IMR-90 (cell line): ENCODE measurements around the gene GZMA. TPM values are rescaled to one million over a fixed set of nuclear protein-coding genes. Genes with fewer than 3 reads are reported as not detected.

Experiments used
- ATAC-seq: fragments of 200-7000 bp; cut with Tn5 transposase; 2 replicates; pipeline ENCODE4 v1.9.1; 2020; ENCODE audit warnings: low read depth, mild to moderate bottlenecking, moderate library complexity
- BruUV-seq: library from RNA; stranded (reverse); fragments of 400-500 nt; replicated peaks from 2 replicates; lab custom pipeline; 2021; lab: Mats Ljungman, UMichigan
- CTCF ChIA-PET: fragments of 300-600 bp; formaldehyde crosslinking; extraction: SDS; loops from one replicate; lab custom pipeline; 2021; ENCODE audit warnings: antibody characterized with exemption; lab: Yijun Ruan, JAX
- POLR2A ChIA-PET: fragments of 300-600 bp; sonication (Branson Sonifier 250); formaldehyde crosslinking; loops from one replicate; lab custom pipeline; 2022; ENCODE audit warnings: antibody characterized with exemption; ENCODE audit not compliant: unreplicated experiment; lab: Charles Lee
- DNase-seq: peaks from one replicate; pipeline ENCODE4 v3.0.0; 2013
- H2AFZ ChIP-seq: replicated peaks from 2 replicates; pipeline ENCODE3; 2013; ENCODE audit warnings: low read length, mild to moderate bottlenecking; ENCODE audit not compliant: poor library complexity
- H2AK5ac ChIP-seq: 2 replicates; pipeline ENCODE4 v1.6.1; 2013; ENCODE audit warnings: low read depth, low read length, inconsistent platforms
- H2AK9ac ChIP-seq: replicated peaks from 2 replicates; pipeline ENCODE3; 2013; ENCODE audit warnings: mild to moderate bottlenecking, low read depth, low read length, moderate library complexity; ENCODE audit not compliant: poor library complexity
- H2BK120ac ChIP-seq: 2 replicates; pipeline ENCODE4 v1.6.1; 2013; ENCODE audit warnings: low read depth, low read length, inconsistent platforms
- H2BK15ac ChIP-seq: 3 replicates; pipeline ENCODE4 v1.6.1; 2013; ENCODE audit warnings: low read depth, low read length, inconsistent platforms
- H2BK20ac ChIP-seq: 2 replicates; pipeline ENCODE4 v1.6.1; 2013; ENCODE audit warnings: low read depth, mild to moderate bottlenecking, inconsistent platforms, low read length, moderate library complexity
- H2BK5ac ChIP-seq: 2 replicates; pipeline ENCODE4 v1.6.1; 2013; ENCODE audit warnings: mild to moderate bottlenecking, low read depth, low read length, inconsistent platforms; ENCODE audit not compliant: poor library complexity, severe bottlenecking
- H3K14ac ChIP-seq: replicated peaks from 2 replicates; pipeline ENCODE4 v1.6.1; 2013; ENCODE audit warnings: low read depth, low read length, inconsistent platforms
- H3K18ac ChIP-seq: 2 replicates; pipeline ENCODE4 v1.6.1; 2013; ENCODE audit warnings: low read depth, low read length, control low read depth
- H3K23ac ChIP-seq: 2 replicates; pipeline ENCODE4 v1.6.1; 2013; ENCODE audit warnings: low read depth, low read length, inconsistent platforms
- H3K27ac ChIP-seq: 2 replicates; pipeline ENCODE4 v1.5.1; 2013; ENCODE audit warnings: mild to moderate bottlenecking, control low read depth, low read length; ENCODE audit not compliant: insufficient read depth
- H3K27me3 ChIP-seq: 2 replicates; pipeline ENCODE4 v1.6.1; 2013; ENCODE audit warnings: low read length; ENCODE audit not compliant: control insufficient read depth, insufficient read depth
- H3K36me3 ChIP-seq: 2 replicates; pipeline ENCODE4 v1.6.1; 2013; ENCODE audit warnings: low read length, mixed read lengths; ENCODE audit not compliant: control insufficient read depth, insufficient read depth
- H3K4ac ChIP-seq: 2 replicates; pipeline ENCODE4 v1.6.1; 2013; ENCODE audit warnings: low read depth, low read length, inconsistent platforms
- H3K4me1 ChIP-seq: 2 replicates; pipeline ENCODE4 v1.6.1; 2013; ENCODE audit warnings: low read length, mixed read lengths; ENCODE audit not compliant: control insufficient read depth, insufficient read depth
- H3K4me2 ChIP-seq: 2 replicates; pipeline ENCODE4 v1.6.1; 2013; ENCODE audit warnings: low read depth, mild to moderate bottlenecking, control low read depth, low read length, moderate library complexity
- H3K4me3 ChIP-seq: 2 replicates; pipeline ENCODE4 v1.5.1; 2013; ENCODE audit warnings: low read depth, mild to moderate bottlenecking, control low read depth, low read length, moderate library complexity; ENCODE audit not compliant: insufficient read depth
- H3K56ac ChIP-seq: 2 replicates; pipeline ENCODE4 v1.6.1; 2013; ENCODE audit warnings: low read length, inconsistent platforms; ENCODE audit not compliant: insufficient read depth; ENCODE audit errors: extremely low read depth
- H3K79me1 ChIP-seq, 2 experiments: 2 replicates each; pipeline ENCODE4 v1.6.1; 2013; ENCODE audit warnings: low read length in 2 of 2, inconsistent platforms in 1 of 2, low read depth in 1 of 2
- H3K9ac ChIP-seq: 2 replicates; pipeline ENCODE4 v1.6.1; 2013; ENCODE audit warnings: low read depth, low read length, control low read depth
- H3K9me1 ChIP-seq: 2 replicates; pipeline ENCODE4 v1.6.1; 2013; ENCODE audit warnings: low read length, inconsistent platforms; ENCODE audit not compliant: insufficient read depth
- H3K9me3 ChIP-seq: 2 replicates; pipeline ENCODE4 v1.6.1; 2013; ENCODE audit warnings: low read length; ENCODE audit not compliant: control insufficient read depth, insufficient read depth
- H4K20me1 ChIP-seq: 2 replicates; pipeline ENCODE4 v1.6.1; 2013; ENCODE audit warnings: low read length, inconsistent platforms; ENCODE audit not compliant: insufficient read depth
- H4K5ac ChIP-seq: 2 replicates; pipeline ENCODE4 v1.6.1; 2013; ENCODE audit warnings: mild to moderate bottlenecking, low read depth, low read length, control low read depth
- H4K8ac ChIP-seq, 2 experiments: 2 replicates each; pipeline ENCODE4 v1.6.1; 2013; ENCODE audit warnings: low read depth in 2 of 2, low read length in 2 of 2, control low read depth in 1 of 2, inconsistent platforms in 1 of 2
- H4K91ac ChIP-seq: 2 replicates; pipeline ENCODE4 v1.6.1; 2013; ENCODE audit warnings: low read depth, low read length, inconsistent platforms; ENCODE audit not compliant: insufficient read depth
- BHLHE40 ChIP-seq: fragments of 150-350 bp; IDR thresholded peaks from 2 replicates; pipeline ENCODE4 v1.6.1; 2016; ENCODE audit warnings: mild to moderate bottlenecking, low read depth, low read length
- CEBPB ChIP-seq: IDR thresholded peaks from 2 replicates; pipeline ENCODE4 v1.6.1; 2012; ENCODE audit warnings: low read depth, low read length, improper control_type of control experiment
- CHD1 ChIP-seq: IDR thresholded peaks from 2 replicates; pipeline ENCODE4 v1.6.1; 2012; ENCODE audit warnings: low read depth, low read length, improper control_type of control experiment
- FOS ChIP-seq: fragments of 150-350 bp; IDR thresholded peaks from 2 replicates; pipeline ENCODE4 v1.6.1; 2016; ENCODE audit warnings: low read depth, low read length
- MAFK ChIP-seq: IDR thresholded peaks from 2 replicates; pipeline ENCODE4 v1.6.1; 2012; ENCODE audit warnings: low read depth, low read length, improper control_type of control experiment
- MAZ ChIP-seq: IDR thresholded peaks from 2 replicates; pipeline ENCODE4 v1.6.1; 2012; ENCODE audit warnings: low read depth, mild to moderate bottlenecking, low read length, improper control_type of control experiment, moderate library complexity, borderline replicate concordance
- MXI1 ChIP-seq: IDR thresholded peaks from 2 replicates; pipeline ENCODE4 v1.6.1; 2012; ENCODE audit warnings: low read depth, mild to moderate bottlenecking, low read length, moderate library complexity, borderline replicate concordance
- NFE2L2 ChIP-seq: fragments of 150-350 bp; IDR thresholded peaks from 2 replicates; pipeline ENCODE4 v1.6.1; 2016; ENCODE audit warnings: low read depth, mild to moderate bottlenecking, low read length
- POLR2A ChIP-seq: IDR thresholded peaks from 2 replicates; pipeline ENCODE4 v1.6.1; 2012; ENCODE audit warnings: mild to moderate bottlenecking, low read depth, low read length
- RAD21 ChIP-seq: IDR thresholded peaks from 2 replicates; pipeline ENCODE4 v1.6.1; 2012; ENCODE audit warnings: low read length, improper control_type of control experiment
- RCOR1 ChIP-seq: IDR thresholded peaks from 2 replicates; pipeline ENCODE4 v1.6.1; 2012; ENCODE audit warnings: mild to moderate bottlenecking, low read length, improper control_type of control experiment; ENCODE audit not compliant: insufficient replicate concordance
- RFX5 ChIP-seq: IDR thresholded peaks from 2 replicates; pipeline ENCODE4 v1.8.0; 2012; ENCODE audit warnings: low read depth, mild to moderate bottlenecking, low read length, moderate library complexity
- SMC3 ChIP-seq: fragments of 150-350 bp; IDR thresholded peaks from 2 replicates; pipeline ENCODE4 v1.6.1; 2016; ENCODE audit warnings: low read depth, mild to moderate bottlenecking, antibody characterized with exemption, low read length, moderate library complexity
- WGBS, 2 experiments: methylation state at CpG; one replicate each; pipeline versions ENCODE4 v1.1.5 to v1.1.7; 2013; ENCODE audit warnings: missing lambda C conversion rate in 2 of 2; ENCODE audit not compliant: insufficient read length in 1 of 2; ENCODE audit errors: extremely low coverage in 2 of 2; 5-methylcytosine and 5-hydroxymethylcytosine counted together
- dilution Hi-C: fragments of 300-500 bp; cut with HindIII; formaldehyde crosslinking; loops from one replicate; pipeline ENCODE4 v1.14.3; 2018; ENCODE audit warnings: low sequenced_read_pairs; ENCODE audit not compliant: unreplicated experiment
- in situ Hi-C: fragments of 300-500 bp; cut with MboI; formaldehyde crosslinking; loops from 3 replicates; pipeline ENCODE4 v1.14.3; 2019; ENCODE audit warnings: low sequenced_read_pairs, inconsistent platforms, mixed read lengths
- intact Hi-C: fragments of 100-400 bp; cut with micrococcal nuclease; formaldehyde crosslinking; loops from 2 replicates; pipeline ENCODE4 v1.10.0; 2022
- polyA plus RNA-seq, 3 experiments: library from polyadenylated mRNA; depleted of rRNA; stranded (reverse); fragments of >200 nt; gene quantifications; 2 replicates each; pipeline ENCODE4 v1.2.3, GENCODE V29; 2012; ENCODE audit warnings: low replicate concordance in 1 of 3
- total RNA-seq: library from RNA; depleted of rRNA; stranded (reverse); fragments of >200 nt; gene quantifications from 2 replicates; pipeline ENCODE4 v1.2.3, GENCODE V29; 2012
- TF ChIP-seq, protein P1 (sequence below): conservative IDR thresholded peaks from 2 replicates; pipeline ENCODE4 v1.5.1; 2012; ENCODE audit warnings: mild to moderate bottlenecking, low read depth, low read length, improper control_type of control experiment
- TF ChIP-seq, protein P2 (sequence below): fragments of 150-350 bp; IDR thresholded peaks from 2 replicates; pipeline ENCODE4 v1.6.1; 2016; ENCODE audit warnings: low read depth, mild to moderate bottlenecking, low read length, moderate library complexity, borderline replicate concordance
- TF ChIP-seq, protein P3 (sequence below): fragments of 150-350 bp; IDR thresholded peaks from 2 replicates; pipeline ENCODE4 v1.6.1; 2017; ENCODE audit warnings: mild to moderate bottlenecking, antibody characterized with exemption, low read length, low read depth

The GZMA gene
- total and polyA plus RNA-seq, 2 of the 4 experiments (the other 2 are of a cell fraction): not detected

DNA sequence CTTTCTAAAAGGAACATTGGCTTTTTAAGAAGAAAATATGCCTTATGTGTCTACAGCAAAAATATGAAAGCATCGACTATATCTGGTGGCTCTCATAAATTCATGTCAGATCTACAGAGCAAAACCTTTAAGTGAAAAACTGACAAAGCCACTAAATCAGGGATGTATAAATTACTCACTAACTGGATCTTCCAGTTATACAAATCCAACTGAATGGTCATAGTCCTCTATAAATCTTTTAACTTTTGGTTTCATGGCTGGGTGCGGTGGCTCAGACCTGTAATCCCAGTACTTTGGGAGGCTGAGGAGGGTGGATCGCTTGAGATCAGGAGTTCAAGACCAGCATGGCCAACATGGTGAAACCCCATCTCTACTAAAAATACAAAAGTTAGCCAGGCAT is 29.2 kb upstream of the GZMA start:
- no peak overlapping the region for H2BK20ac ChIP-seq
- no peak overlapping the region for H3K4me3 ChIP-seq
- POLR2A ChIA-PET: no interaction called here
- TF ChIP-seq, protein P1, sequence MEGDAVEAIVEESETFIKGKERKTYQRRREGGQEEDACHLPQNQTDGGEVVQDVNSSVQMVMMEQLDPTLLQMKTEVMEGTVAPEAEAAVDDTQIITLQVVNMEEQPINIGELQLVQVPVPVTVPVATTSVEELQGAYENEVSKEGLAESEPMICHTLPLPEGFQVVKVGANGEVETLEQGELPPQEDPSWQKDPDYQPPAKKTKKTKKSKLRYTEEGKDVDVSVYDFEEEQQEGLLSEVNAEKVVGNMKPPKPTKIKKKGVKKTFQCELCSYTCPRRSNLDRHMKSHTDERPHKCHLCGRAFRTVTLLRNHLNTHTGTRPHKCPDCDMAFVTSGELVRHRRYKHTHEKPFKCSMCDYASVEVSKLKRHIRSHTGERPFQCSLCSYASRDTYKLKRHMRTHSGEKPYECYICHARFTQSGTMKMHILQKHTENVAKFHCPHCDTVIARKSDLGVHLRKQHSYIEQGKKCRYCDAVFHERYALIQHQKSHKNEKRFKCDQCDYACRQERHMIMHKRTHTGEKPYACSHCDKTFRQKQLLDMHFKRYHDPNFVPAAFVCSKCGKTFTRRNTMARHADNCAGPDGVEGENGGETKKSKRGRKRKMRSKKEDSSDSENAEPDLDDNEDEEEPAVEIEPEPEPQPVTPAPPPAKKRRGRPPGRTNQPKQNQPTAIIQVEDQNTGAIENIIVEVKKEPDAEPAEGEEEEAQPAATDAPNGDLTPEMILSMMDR: no peak
- TF ChIP-seq CEBPB: no peak
- TF ChIP-seq RFX5: no peak
- TF ChIP-seq FOS: no peak
- TF ChIP-seq, protein P2, sequence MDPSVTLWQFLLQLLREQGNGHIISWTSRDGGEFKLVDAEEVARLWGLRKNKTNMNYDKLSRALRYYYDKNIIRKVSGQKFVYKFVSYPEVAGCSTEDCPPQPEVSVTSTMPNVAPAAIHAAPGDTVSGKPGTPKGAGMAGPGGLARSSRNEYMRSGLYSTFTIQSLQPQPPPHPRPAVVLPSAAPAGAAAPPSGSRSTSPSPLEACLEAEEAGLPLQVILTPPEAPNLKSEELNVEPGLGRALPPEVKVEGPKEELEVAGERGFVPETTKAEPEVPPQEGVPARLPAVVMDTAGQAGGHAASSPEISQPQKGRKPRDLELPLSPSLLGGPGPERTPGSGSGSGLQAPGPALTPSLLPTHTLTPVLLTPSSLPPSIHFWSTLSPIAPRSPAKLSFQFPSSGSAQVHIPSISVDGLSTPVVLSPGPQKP: no peak
- no peak for TF ChIP-seq MXI1
- TF ChIP-seq, protein P3, sequence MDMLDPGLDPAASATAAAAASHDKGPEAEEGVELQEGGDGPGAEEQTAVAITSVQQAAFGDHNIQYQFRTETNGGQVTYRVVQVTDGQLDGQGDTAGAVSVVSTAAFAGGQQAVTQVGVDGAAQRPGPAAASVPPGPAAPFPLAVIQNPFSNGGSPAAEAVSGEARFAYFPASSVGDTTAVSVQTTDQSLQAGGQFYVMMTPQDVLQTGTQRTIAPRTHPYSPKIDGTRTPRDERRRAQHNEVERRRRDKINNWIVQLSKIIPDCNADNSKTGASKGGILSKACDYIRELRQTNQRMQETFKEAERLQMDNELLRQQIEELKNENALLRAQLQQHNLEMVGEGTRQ: no peak
- TF ChIP-seq POLR2A: no peak
- TF ChIP-seq BHLHE40: no peak
- no peak for TF ChIP-seq NFE2L2
- TF ChIP-seq CHD1: no peak
- no peak for TF ChIP-seq SMC3
- no peak for TF ChIP-seq MAZ
- TF ChIP-seq RAD21: no peak
- no peak for TF ChIP-seq MAFK
- no peak for TF ChIP-seq RCOR1
- no peak overlapping the region for H4K8ac ChIP-seq
- WGBS, 2 experiments: 80% methylated on average over 1 of the region's 3 CpGs; no CpG with 5 or more reads in 1 of the 2 experiments
- no peak for ATAC-seq
- no peak overlapping the region for H2AK9ac ChIP-seq
- H3K18ac ChIP-seq: no peak overlapping the region
- no peak overlapping the region for H2AFZ ChIP-seq
- H3K4me2 ChIP-seq: no peak overlapping the region
- H2BK15ac ChIP-seq: no peak overlapping the region
- no peak overlapping the region for H3K14ac ChIP-seq
- dilution Hi-C loops (no loop called here), in situ Hi-C loops (no loop called here), intact Hi-C loops (no loop called here)
- no peaks in the 10 kb centered on the region for H3K4me1 ChIP-seq
- peaks cover 25% of the 10 kb centered on the region for H3K27me3 ChIP-seq
- DNase-seq: no peak
- H3K9me3 ChIP-seq: no peaks in the 10 kb centered on the region
- H3K36me3 ChIP-seq: no peaks in the 10 kb centered on the region
- no peak overlapping the region for H3K4ac ChIP-seq
- H3K56ac ChIP-seq: no peak overlapping the region
- H2BK5ac ChIP-seq: no peak overlapping the region
- H3K23ac ChIP-seq: no peak overlapping the region
- no peak overlapping the region for H3K9ac ChIP-seq
- no peaks in the 10 kb centered on the region for H4K20me1 ChIP-seq
- no peak overlapping the region for H3K27ac ChIP-seq
- H3K9me1 ChIP-seq: no peaks in the 10 kb centered on the region
- no peak overlapping the region for H2BK120ac ChIP-seq
- CTCF ChIA-PET: no interaction called here
- BruUV-seq: no TSS peak
- no peak overlapping the region for H4K5ac ChIP-seq
- H2AK5ac ChIP-seq: no peak overlapping the region
- no peak overlapping the region for H4K91ac ChIP-seq
- H3K79me1 ChIP-seq: no peaks in the 10 kb centered on the region
